H1 (cell line): Measurements from ENCODE around the gene PRKACA.

Experiments used
- CHD2 ChIP-seq: IDR thresholded peaks from 2 replicates; pipeline ENCODE4 v1.6.1; 2012; ENCODE audit warnings: low read length, improper control_type of control experiment
- EP300 ChIP-seq, 2 experiments: IDR thresholded peaks; 1 replicate in 1 of 2; 2 replicates in 1 of 2; pipeline ENCODE4 v1.6.1; 2011 to 2012; ENCODE audit warnings: low read depth in 2 of 2, low read length in 2 of 2, mild to moderate bottlenecking in 2 of 2, borderline replicate concordance in 1 of 2, inconsistent platforms in 1 of 2, moderate library complexity in 1 of 2
- EZH2 ChIP-seq: fragments of 200-600 bp; sonication (generic); IDR thresholded peaks from 2 replicates; pipeline ENCODE4 v1.7.1; 2012; ENCODE audit warnings: low read depth, mild to moderate bottlenecking, moderate library complexity, low read length, inconsistent platforms; ENCODE audit not compliant: severe bottlenecking
- RAD21 ChIP-seq, 2 experiments: IDR thresholded peaks in 1 of 2; conservative IDR thresholded peaks in 1 of 2; 2 replicates each; pipeline ENCODE4 v1.6.1; 2011; ENCODE audit warnings: low read depth in 2 of 2, low read length in 2 of 2, improper control_type of control experiment in 1 of 2, inconsistent platforms in 1 of 2, mild to moderate bottlenecking in 1 of 2, moderate library complexity in 1 of 2
- RFX5 ChIP-seq: IDR thresholded peaks from 2 replicates; pipeline ENCODE4 v1.6.1; 2011; ENCODE audit warnings: low read depth, low read length, improper control_type of control experiment, borderline replicate concordance
- TAF1 ChIP-seq: IDR thresholded peaks from 2 replicates; pipeline ENCODE4 v1.6.1; 2011; ENCODE audit warnings: mild to moderate bottlenecking, low read depth, low read length
- TCF12 ChIP-seq: IDR thresholded peaks from 2 replicates; pipeline ENCODE4 v1.6.1; 2011; ENCODE audit warnings: low read depth, mild to moderate bottlenecking, low read length
- TF ChIP-seq, protein P1 (sequence below), 3 experiments: IDR thresholded peaks; 1 replicate in 2 of 3; 2 replicates in 1 of 3; pipeline versions ENCODE4 v1.5.1 to v1.6.1; 2011; ENCODE audit warnings: low read length in 3 of 3, mild to moderate bottlenecking in 3 of 3, inconsistent platforms in 2 of 3, low read depth in 1 of 3, moderate library complexity in 1 of 3; ENCODE audit not compliant: insufficient read depth in 1 of 3; ENCODE audit errors: control extremely low read depth in 1 of 3
- TF ChIP-seq, protein P2 (sequence below): IDR thresholded peaks from 2 replicates; pipeline ENCODE4 v1.6.1; 2012; ENCODE audit warnings: inconsistent platforms

DNA sequence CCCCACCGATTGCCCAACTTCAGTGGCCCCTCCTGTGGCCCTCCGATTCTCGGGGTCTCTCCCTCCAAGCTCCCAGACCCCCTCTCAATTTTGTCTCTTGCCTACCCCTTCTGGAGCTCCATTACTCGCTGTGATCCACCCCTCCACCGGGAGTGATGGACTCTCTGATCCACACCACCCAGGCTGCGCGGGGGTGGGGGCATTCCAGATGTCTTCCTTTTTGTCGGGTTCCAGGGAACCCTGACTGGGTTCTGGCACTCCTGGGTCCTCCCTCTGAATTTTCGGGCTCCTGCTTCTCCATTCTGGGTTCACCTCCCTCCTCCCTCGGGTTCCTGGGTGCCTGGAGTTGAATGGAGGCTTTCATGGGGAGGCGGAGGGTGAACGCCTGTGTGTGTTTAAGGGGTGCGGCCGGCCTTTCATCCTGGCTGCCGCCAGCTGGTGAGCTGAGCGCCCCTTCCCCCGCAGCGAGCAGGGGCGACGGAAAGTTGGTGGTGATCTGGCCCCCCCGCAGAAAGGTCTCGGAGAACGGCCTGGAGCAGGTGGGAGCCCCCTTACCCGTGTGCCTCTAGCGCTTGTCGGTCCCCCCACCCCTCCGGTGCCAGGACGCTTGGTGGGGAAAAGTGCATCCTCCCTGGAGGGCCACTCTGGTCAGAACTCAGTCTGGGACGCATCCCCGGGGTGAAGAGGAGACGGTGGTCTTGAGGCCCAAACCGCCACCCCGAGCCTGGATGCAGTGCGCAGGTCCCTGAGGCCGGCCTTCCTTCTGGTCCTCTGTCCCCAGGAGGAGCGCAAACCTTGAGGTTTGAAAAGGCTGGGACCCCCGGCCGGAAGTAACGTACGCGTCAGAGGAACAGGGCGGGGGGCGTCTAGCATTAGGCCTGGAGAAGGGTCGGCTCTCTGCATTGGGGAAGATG, 43.4 kb downstream of the PRKACA start:
- TF ChIP-seq, protein P1, sequence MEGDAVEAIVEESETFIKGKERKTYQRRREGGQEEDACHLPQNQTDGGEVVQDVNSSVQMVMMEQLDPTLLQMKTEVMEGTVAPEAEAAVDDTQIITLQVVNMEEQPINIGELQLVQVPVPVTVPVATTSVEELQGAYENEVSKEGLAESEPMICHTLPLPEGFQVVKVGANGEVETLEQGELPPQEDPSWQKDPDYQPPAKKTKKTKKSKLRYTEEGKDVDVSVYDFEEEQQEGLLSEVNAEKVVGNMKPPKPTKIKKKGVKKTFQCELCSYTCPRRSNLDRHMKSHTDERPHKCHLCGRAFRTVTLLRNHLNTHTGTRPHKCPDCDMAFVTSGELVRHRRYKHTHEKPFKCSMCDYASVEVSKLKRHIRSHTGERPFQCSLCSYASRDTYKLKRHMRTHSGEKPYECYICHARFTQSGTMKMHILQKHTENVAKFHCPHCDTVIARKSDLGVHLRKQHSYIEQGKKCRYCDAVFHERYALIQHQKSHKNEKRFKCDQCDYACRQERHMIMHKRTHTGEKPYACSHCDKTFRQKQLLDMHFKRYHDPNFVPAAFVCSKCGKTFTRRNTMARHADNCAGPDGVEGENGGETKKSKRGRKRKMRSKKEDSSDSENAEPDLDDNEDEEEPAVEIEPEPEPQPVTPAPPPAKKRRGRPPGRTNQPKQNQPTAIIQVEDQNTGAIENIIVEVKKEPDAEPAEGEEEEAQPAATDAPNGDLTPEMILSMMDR (IDR thresholded peaks at IDR 0.05; ENCODE audit: control extremely low read depth in 1 of 3, insufficient read depth in 1 of 3, low read depth in 1 of 3, low read length in 3 of 3), result no peak
- no peak for TF ChIP-seq EP300 (IDR thresholded peaks at IDR 0.05; ENCODE audit: borderline replicate concordance in 1 of 2, low read depth in 2 of 2, low read length in 2 of 2)
- TF ChIP-seq TCF12, result no peak
- peak; percentile 64 for TF ChIP-seq EZH2
- TF ChIP-seq CHD2, result no peak
- no peak for TF ChIP-seq RAD21 (IDR thresholded peaks at IDR 0.05 in 1 of 2, conservative IDR thresholded peaks at IDR 0.05 in 1 of 2; ENCODE audit: low read depth in 2 of 2, low read length in 2 of 2)
- TF ChIP-seq, protein P2, sequence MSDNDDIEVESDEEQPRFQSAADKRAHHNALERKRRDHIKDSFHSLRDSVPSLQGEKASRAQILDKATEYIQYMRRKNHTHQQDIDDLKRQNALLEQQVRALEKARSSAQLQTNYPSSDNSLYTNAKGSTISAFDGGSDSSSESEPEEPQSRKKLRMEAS, result no peak
- no peak for TF ChIP-seq RFX5
- no peak for TF ChIP-seq TAF1
